SJSA1 (cell line): ENCODE results near the gene OR1L1. TPM values are rescaled to one million over a fixed set of nuclear protein-coding genes. Genes with fewer than 3 reads are reported as not detected.

Source experiments
- DNase-seq, 2 experiments: peaks; one replicate each; pipeline ENCODE4 v3.0.0-alpha.2; 2015 to 2020; ENCODE audit warnings: low spot score in 2 of 2, low read depth in 1 of 2
- H3K27ac ChIP-seq: fragments of 250-450 bp; sonication (Bioruptor Pico); 2 replicates; pipeline ENCODE4 v1.5.1; 2020; ENCODE audit warnings: mild to moderate bottlenecking, moderate library complexity
- H3K27me3 ChIP-seq: fragments of 250-450 bp; sonication (Bioruptor Pico); replicated peaks from 2 replicates; pipeline ENCODE4 v1.5.1; 2020; ENCODE audit warnings: mild to moderate bottlenecking, moderate library complexity
- H3K36me3 ChIP-seq: fragments of 250-450 bp; sonication (Bioruptor Pico); 2 replicates; pipeline ENCODE4 v1.5.1; 2020; ENCODE audit warnings: mild to moderate bottlenecking
- H3K4me1 ChIP-seq: fragments of 250-450 bp; sonication (Bioruptor Pico); replicated peaks from 2 replicates; pipeline ENCODE4 v1.6.1; 2021; ENCODE audit warnings: mild to moderate bottlenecking
- H3K4me3 ChIP-seq: fragments of 250-450 bp; sonication (Bioruptor Pico); 2 replicates; pipeline ENCODE4 v1.5.1; 2020; ENCODE audit warnings: mild to moderate bottlenecking
- H3K9me3 ChIP-seq: fragments of 250-450 bp; sonication (Bioruptor Pico); replicated peaks from 2 replicates; pipeline ENCODE4 v1.5.1; 2020; ENCODE audit warnings: mild to moderate bottlenecking
- total RNA-seq: library from RNA; depleted of rRNA; stranded (reverse); fragments of >200 nt; shearing (Covaris generic); gene quantifications from 2 replicates; pipeline ENCODE4 v1.2.3, GENCODE V29; 2014; rRNA removed

Gene OR1L1
- not detected in 2 replicates for total RNA-seq

GRCh38 chr9:122661416-122661815, at the start of gene OR1L1:
Gene OR1L1 (plus strand): TSS chr9:122661716. CDS start chr9:122661716, 0 bp downstream.
- Histone ChIP-seq H3K9me3 (no peaks in the 10 kb centered on the region), H3K4me1 (no peaks in the 10 kb centered on the region), H3K4me3 (no peak within 1 kb of the TSS), H3K27ac (no peak within 1 kb of the TSS), H3K27me3 (no peaks in the 10 kb centered on the region), H3K36me3 (no peaks in the 10 kb centered on the region)
- DNase-seq = no peak

GRCh38 chr9:122614362-122614761, 47.2 kb upstream of the OR1L1 start, which contains the start of gene OR1Q1:
Gene OR1Q1 (plus strand): TSS chr9:122614738. CDS start chr9:122614738, 0 bp downstream.
- H3K27me3 ChIP-seq = no peaks in the 10 kb centered on the region
- no peaks in the 10 kb centered on the region for H3K9me3 ChIP-seq
- no peak within 1 kb of the TSS for H3K4me3 ChIP-seq
- DNase-seq = no peak
- no peak within 1 kb of the TSS for H3K27ac ChIP-seq
- H3K36me3 ChIP-seq = no peaks in the 10 kb centered on the region
- no peaks in the 10 kb centered on the region for H3K4me1 ChIP-seq

- Histone ChIP-seq H3K4me3 (no peak overlapping the region), H3K9me3 (no peaks in the 10 kb centered on the region), H3K4me1 (no peaks in the 10 kb centered on the region), H3K27ac (no peak overlapping the region), H3K36me3 (no peaks in the 10 kb centered on the region), H3K27me3 (no peaks in the 10 kb centered on the region)
- DNase-seq = no peak
Observed at GRCh38 chr9:122619996-122620395, 41.5 kb upstream of the OR1L1 start.

- Histone ChIP-seq H3K36me3 (no peaks in the 10 kb centered on the region), H3K27ac (no peak overlapping the region), H3K27me3 (no peaks in the 10 kb centered on the region; the same call in 1 of the 2 replicates), H3K9me3 (no peaks in the 10 kb centered on the region), H3K4me3 (no peak overlapping the region), H3K4me1 (no peaks in the 10 kb centered on the region)
- no peak for DNase-seq
Observed at GRCh38 chr9:122642226-122642625, 19.3 kb upstream of the OR1L1 start.

- H3K27me3 ChIP-seq = no peaks in the 10 kb centered on the region
- no peaks in the 10 kb centered on the region for H3K9me3 ChIP-seq
- DNase-seq = no peak
- H3K4me1 ChIP-seq = no peaks in the 10 kb centered on the region
- no peak overlapping the region for H3K4me3 ChIP-seq
- H3K36me3 ChIP-seq = no peaks in the 10 kb centered on the region
- no peak overlapping the region for H3K27ac ChIP-seq
Observed at GRCh38 chr9:122656378-122656777, 5.1 kb upstream of the OR1L1 start.

- Histone ChIP-seq H3K27ac (no peak within 1 kb of the TSS), H3K4me3 (no peak within 1 kb of the TSS), H3K36me3 (no peaks in the 10 kb centered on the region), H3K4me1 (no peaks in the 10 kb centered on the region), H3K9me3 (no peaks in the 10 kb centered on the region), H3K27me3 (no peaks in the 10 kb centered on the region)
- DNase-seq = no peak
Observed at GRCh38 chr9:122657527-122657926, 4.0 kb upstream of the OR1L1 start, which contains the start of gene OR1B1. Gene OR1B1 (minus strand): TSS chr9:122657627.

- no peaks in the 10 kb centered on the region for H3K36me3 ChIP-seq
- DNase-seq = no peak
- no peaks in the 10 kb centered on the region for H3K4me1 ChIP-seq
- no peak overlapping the region for H3K27ac ChIP-seq
- H3K4me3 ChIP-seq = no peak overlapping the region
- H3K27me3 ChIP-seq = no peaks in the 10 kb centered on the region
- H3K9me3 ChIP-seq = no peaks in the 10 kb centered on the region
Observed at GRCh38 chr9:122672481-122672880, 11.0 kb downstream of the OR1L1 start.

- Histone ChIP-seq H3K4me3 (no peak overlapping the region), H3K27ac (no peak overlapping the region), H3K9me3 (no peaks in the 10 kb centered on the region), H3K36me3 (no peaks in the 10 kb centered on the region), H3K27me3 (no peaks in the 10 kb centered on the region; the same call in 1 of the 2 replicates), H3K4me1 (no peaks in the 10 kb centered on the region)
- no peak for DNase-seq
Observed at GRCh38 chr9:122684851-122685250, 23.3 kb downstream of the OR1L1 start.

GRCh38 chr9:122695696-122696095, 34.2 kb downstream of the OR1L1 start:
- no peaks in the 10 kb centered on the region for H3K9me3 ChIP-seq
- no peaks in the 10 kb centered on the region for H3K27me3 ChIP-seq
- H3K27ac ChIP-seq = no peak overlapping the region
- DNase-seq = no peak
- H3K36me3 ChIP-seq = no peaks in the 10 kb centered on the region
- no peak overlapping the region for H3K4me3 ChIP-seq
- H3K4me1 ChIP-seq = no peaks in the 10 kb centered on the region

Other genes with a start within 250 kb of the OR1L1 start
- gene OR1J1, start 183.8 kb upstream of the OR1L1 start, total RNA-seq = not detected in 2 replicates
- not detected in 2 replicates for gene OR1J2, start 150.9 kb upstream of the OR1L1 start, total RNA-seq
- not detected in 2 replicates for gene OR1J4, start 142.6 kb upstream of the OR1L1 start, total RNA-seq
- not detected in 2 replicates for gene OR1N1, start 134.4 kb upstream of the OR1L1 start, total RNA-seq
- gene OR1N2, start 108.6 kb upstream of the OR1L1 start, total RNA-seq = not detected in 2 replicates
- gene OR1L8, start 78.3 kb upstream of the OR1L1 start, total RNA-seq = not detected in 2 replicates
- not detected in 2 replicates for gene OR1Q1, start 47.0 kb upstream of the OR1L1 start, total RNA-seq
- gene OR1B1, start 4.1 kb upstream of the OR1L1 start, total RNA-seq = not detected in 2 replicates
- not detected in 2 replicates for gene OR1L3, start 13.4 kb downstream of the OR1L1 start, total RNA-seq
- not detected in 2 replicates for gene OR1L4, start 62.3 kb downstream of the OR1L1 start, total RNA-seq
- gene OR1L6, start 80.6 kb downstream of the OR1L1 start, total RNA-seq = not detected in 2 replicates
- not detected in 2 replicates for gene OR5C1, start 127.2 kb downstream of the OR1L1 start, total RNA-seq
- gene OR1K1, start 138.4 kb downstream of the OR1L1 start, total RNA-seq = not detected in 2 replicates
- gene PDCL, start 166.9 kb downstream of the OR1L1 start, total RNA-seq = 28.4 and 31.1 TPM in 2 replicates
- 29.4 and 41.1 TPM in 2 replicates for gene RC3H2, start 243.6 kb downstream of the OR1L1 start, total RNA-seq